HG03039 (cell line): ENCODE data around the gene HOXB1.
"Not testable (repeated sequence)": the region's sequence is repeated elsewhere in the genome, so short reads cannot be mapped to it uniquely, and the experiment has no call there.

ENCODE experiments used
- ATAC-seq: cut with Tn5 transposase; IDR thresholded peaks from one replicate; pipeline ENCODE4 v1.9.1; 2021; ENCODE audit warnings: mild to moderate bottlenecking, moderate library complexity; ENCODE audit not compliant: unreplicated experiment

Gene HOXB1

GRCh38 chr17:48499735-48500434, 30.9 kb downstream of the HOXB1 start:
- ATAC-seq = no peak

- no peak for ATAC-seq
These were observed 31.6 kb downstream of the HOXB1 start for GRCh38 chr17:48499248-48499647.

- no peak for ATAC-seq
These were observed 32.5 kb downstream of the HOXB1 start for GRCh38 chr17:48498164-48498850.

GRCh38 chr17:48497103-48497502, 33.7 kb downstream of the HOXB1 start:
- ATAC-seq = no peak

- no peak for ATAC-seq
These were observed 36.5 kb downstream of the HOXB1 start for GRCh38 chr17:48494335-48494734.

GRCh38 chr17:48492401-48493298, 38.2 kb downstream of the HOXB1 start:
- no peak for ATAC-seq

DNA sequence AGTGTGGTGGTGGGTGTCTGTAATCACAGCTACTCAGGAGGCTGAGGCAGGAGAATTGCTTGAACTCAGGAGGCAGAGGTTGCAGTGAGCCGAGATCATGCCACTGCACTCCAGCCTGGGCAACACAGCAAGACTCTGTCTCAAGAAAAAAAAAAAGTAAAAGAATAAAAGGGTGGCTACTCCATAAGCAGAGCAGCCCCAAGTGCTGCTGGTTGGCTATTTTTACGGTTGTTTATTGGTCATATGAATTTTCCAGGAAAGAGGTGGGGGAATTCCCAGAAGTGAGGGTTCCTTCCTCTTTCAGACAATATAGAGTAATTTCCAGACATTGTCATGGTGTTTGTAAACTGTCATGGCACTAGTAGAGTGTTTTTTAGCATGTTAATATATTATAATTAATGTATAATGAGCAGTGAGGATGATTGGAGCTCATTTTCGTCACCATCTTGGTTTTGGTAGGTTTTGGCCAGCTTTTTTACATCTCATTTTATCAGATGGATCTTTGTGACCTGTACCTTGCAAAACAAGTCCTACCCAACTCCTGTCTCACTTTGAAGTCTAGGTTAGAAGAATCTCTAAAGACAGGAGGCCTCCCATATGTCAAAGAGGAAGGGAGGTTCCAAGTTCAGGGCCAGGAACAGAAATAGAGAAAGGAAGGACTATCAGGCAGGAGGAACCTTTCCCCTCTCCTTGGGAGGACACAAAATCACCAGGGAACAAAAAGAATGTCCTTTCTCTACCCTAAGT, 39.1 kb downstream of the HOXB1 start:
- ATAC-seq = no peak

DNA sequence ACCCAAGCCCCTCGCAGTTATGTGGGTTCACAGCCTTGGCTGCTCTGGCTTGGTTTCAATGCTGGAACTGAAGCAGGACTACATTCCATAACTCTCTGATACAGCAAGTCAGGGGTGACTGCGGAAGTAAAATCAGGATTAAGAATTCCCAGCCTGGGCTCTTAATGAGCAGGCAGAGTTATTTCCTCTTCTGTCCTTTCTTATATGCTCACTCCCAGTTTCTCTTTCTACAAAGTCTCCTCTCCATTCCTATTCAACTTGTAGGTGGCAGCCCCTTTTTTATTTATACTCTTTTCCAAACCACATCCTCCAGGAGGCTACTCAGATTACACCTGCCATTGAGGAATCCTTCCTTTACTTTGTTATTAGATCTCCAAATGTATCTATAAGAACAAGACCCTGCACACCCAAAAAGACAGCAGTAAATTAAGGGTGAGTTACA, 40.3 kb downstream of the HOXB1 start:
- no peak for ATAC-seq

- no peak for ATAC-seq
These were observed 41.0 kb downstream of the HOXB1 start for GRCh38 chr17:48489781-48490180.

DNA sequence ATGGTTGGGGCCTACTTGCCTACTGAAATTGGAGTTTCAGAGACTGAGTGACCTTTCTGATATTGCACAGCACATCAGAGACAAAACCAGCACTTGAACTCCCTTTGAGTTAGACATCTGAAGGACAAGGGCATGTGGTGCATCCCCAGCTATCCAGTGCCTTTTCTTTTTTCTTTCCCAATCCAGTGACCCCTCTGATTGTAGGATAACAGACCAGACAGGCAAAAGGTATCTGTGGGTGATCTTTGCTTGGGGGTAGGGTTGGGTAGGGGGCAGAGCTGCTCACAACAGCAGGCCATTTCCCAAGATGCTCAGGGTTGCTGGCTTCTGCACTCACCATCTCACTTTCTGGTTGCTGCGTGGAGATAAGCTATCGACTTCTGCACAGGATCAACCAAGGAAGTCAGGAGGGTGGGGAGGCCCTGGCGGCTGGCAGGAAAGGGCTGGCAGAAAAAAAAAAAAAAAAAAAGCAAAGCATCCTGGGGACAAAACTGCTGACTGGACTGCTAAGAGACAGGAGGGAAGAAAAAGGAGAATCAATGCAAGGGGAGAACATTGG, 42.2 kb downstream of the HOXB1 start:
- ATAC-seq = no peak

GRCh38 chr17:48487221-48487620, 43.6 kb downstream of the HOXB1 start:
- no peak for ATAC-seq

- ATAC-seq = no peak
These were observed 44.3 kb downstream of the HOXB1 start for GRCh38 chr17:48486557-48486956.

GRCh38 chr17:48484850-48485249, 46.0 kb downstream of the HOXB1 start:
- ATAC-seq = no peak

DNA sequence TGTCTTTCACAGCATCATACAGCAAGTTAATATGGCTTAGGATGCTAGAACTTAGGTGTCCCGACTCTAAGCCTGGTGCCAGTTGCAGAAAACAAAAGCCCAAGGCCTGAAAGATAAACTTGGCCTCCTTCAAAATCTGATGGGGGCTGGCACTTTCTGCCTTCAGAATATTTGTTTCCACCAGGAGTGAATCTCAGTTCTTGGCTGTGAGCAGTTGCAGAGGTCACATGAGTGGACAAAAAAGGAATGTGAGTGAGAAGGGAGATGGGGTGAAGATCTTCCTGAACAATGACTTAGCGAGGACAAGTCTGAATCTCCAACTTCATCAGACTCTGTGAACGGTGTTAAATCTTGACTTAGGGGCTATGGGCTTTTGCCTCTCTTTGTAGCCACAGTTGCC, 46.6 kb downstream of the HOXB1 start:
- no peak for ATAC-seq

- ATAC-seq = no peak
These were observed 47.2 kb downstream of the HOXB1 start for GRCh38 chr17:48483471-48484131.

GRCh38 chr17:48483004-48483403, 47.8 kb downstream of the HOXB1 start:
- ATAC-seq = no peak

DNA sequence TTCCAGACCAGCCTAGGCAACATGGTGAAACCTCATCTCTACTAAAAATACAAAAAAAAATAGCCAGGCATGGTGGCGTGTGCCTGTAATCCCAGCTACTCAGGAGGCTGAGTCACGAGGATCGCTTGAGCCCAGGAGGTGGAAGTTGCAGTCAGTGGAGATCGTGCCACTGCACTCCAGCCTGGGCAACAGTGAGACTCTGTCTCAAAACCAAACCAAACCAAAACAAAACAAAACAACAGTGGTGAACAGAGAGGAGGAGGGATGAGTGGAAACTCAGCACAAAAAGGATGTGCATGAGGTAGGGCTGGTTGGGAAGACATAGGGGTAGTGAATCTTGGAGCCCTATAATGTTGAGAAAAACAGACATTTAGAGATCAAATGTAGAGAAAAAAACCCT, 48.5 kb downstream of the HOXB1 start:
- ATAC-seq = not testable (repeated sequence)

GRCh38 chr17:48479014-48479402, 51.8 kb downstream of the HOXB1 start:
- ATAC-seq = no peak
